ENCODE measurements around the gene GLRX2.
"Not testable (repeated sequence)": the region's sequence is repeated elsewhere in the genome, so short reads cannot be mapped to it uniquely, and the experiment has no call there.

Gene GLRX2

DNA sequence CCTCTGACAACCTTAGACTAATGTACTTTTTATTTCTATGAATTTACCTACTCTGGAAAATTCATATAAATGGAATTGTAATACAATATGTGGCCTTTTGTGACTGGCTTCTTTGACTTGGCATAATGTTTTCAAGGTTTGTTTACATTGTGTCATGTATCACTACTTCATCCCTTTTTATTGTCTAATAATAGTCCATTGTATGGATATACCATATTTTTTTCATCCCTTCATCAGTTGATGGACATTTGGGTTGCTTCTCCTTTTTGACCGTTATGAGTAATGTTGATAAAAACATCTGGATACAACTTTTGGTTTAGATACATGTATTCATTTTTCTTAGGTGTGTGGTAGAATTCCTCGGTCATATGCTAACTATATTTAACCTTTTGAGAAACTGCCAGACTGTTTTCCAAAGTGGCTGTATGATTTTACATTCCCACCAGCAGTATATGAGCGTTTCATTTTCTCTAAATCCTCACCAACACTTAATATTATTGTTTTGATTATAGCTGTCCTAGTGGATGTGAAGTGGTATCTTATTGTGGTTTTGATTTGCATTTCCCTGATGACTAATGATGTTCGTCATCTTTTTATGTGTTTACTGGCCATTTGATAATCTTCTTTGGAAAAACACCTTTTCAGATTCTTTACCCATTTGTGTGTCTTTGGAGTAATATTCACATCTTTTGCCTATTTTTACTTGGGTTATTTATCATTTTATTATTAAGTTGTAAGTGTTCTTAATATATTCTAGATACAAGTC lies 42.3 kb downstream of the GLRX2 start:
- no peak for DNase-seq

DNA sequence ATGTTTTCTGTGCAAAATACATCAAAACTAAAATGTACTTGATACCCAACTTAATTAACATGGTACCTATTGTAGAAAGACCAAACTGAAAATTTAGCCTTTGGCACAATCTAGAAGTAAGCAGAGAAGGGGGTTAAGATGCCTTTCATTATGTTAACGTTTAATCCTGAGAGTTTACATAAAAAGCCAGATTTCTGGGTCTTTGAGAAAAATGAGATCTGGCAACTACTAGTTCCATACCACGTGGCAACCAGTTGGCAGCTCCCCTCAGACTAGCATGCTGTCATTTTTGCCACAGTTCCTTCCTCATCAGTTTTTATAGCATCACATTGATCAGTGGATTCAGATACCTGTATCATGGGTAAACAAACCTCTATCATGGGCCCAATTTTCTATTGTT lies 44.3 kb downstream of the GLRX2 start:
- DNase-seq = peak in 1 of 3 experiments; percentile 14

DNA sequence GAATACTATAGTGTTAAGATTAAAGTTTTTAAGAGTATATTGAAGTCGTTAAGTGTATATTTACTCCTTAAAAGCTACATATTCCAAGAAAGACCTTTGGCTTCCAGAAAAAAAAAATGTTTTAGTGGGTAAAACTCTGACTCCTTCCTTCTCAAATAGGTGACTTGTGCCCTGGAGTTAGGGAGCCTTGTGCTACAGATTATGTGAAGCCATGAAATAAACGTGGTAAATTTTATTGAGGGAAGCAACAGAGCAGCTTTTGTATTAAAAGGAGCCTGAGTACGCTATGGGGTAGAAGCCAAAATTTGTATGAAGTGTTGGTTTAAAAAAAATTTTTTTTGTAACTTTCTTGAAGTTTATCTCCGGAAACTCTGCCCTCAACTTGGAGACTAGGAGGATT lies 44.8 kb downstream of the GLRX2 start:
- peak in 1 of 3 experiments; percentile 59 for DNase-seq

DNA sequence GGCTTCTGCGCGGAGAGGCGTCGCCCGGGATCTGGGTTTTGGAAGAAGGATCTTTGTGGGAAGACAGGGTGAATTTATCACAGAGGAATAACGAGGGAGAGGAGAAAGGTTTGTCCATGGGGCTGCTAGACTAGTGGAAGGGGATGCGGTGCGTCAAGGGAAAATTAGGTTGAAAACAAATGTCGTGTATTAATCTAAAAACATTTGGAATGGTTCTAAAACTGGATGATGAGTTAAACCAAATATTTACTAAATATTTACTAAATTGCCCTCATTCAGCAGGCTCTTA lies 45.2 kb downstream of the GLRX2 start:
- DNase-seq = no peak

DNA sequence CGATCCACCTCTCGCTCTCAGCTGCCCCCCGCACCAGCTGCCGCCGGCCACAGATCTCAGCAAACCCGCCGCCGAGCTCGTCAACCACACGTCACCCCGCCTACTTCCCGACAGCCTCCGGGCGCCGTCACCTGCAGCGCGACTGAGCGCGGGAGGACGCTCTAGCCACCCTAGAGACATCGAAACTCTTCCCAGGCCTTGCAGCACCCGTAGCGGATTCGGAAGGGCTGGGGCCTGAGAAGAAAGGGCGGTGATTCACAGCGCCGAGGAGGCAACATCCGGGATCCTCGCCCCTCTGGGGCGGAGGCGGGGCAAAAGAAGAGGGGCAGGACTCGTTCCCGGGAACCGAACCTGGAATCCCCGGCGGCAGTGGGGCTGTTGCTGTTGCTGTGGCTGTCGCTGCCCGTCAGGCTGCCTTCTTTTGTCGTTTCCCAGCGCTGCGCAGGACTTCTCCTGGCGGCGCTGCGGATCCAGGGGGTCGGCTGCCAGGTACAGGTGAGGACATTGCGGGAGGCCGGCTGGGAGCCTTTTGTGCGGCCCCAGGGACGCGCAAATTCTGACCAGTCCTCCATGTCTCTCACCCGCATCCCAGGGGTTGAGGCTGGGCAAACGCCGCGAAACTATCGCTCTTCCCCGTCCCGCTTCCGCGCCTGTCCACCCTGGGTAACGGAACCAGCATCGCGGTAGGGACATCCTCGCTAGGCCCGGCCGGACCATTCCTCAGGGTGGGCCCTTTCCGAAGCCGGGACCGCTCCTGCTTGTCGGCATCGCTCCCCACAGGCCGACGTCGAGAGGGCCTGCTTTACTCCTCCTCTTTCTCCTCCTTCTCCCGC lies 45.7 kb downstream of the GLRX2 start, which contains the start of the genes RO60 and UCHL5:
Gene RO60, plus strand, starts transcription at position 331 of the 833 bp plus-strand sequence. CDS start 9,443 bp downstream, outside the sequence.
Gene UCHL5, minus strand, starts transcription at position 79 of the 833 bp plus-strand sequence. CDS start 100 bp downstream, outside the sequence.
- DNase-seq = peak; percentile 97 to 100 (median 99)

DNA sequence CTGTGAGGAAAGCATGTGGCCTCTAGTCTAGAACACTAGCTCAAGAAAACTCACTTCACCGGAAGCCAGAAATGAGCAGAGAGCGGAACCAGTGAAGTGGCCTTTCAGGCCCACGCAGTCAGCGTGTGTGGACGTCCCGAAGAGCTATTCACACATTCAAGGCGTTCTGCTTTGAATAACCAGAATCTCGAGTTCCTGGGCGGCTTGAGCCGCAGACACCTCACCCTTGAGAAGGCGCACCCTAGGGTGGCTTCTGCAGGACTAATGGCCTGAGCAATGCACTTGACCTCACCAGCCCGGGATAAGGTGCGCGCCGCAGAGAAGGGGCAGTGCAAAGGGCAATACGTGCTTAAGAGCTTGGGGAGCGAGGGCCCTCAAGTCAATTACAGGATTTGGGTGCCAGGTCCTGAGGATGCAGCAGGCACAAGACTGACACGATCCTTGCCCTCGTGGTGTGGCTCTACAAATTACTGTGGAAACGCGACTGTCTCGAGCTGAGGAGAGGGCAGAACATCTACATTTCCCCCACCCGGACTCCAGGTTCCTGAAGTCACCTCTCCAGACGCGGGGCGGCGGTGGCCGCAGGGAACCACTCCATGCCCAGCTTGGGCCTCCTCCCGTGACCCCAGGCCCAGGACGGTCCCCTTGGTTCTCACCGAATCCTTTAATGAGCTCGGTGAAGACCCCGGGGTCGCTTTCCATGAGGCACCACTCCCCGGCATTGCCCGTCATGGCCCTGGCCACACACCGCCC lies 46.5 kb downstream of the GLRX2 start:
- DNase-seq = peak; percentile 64 to 83 (median 82)

DNA sequence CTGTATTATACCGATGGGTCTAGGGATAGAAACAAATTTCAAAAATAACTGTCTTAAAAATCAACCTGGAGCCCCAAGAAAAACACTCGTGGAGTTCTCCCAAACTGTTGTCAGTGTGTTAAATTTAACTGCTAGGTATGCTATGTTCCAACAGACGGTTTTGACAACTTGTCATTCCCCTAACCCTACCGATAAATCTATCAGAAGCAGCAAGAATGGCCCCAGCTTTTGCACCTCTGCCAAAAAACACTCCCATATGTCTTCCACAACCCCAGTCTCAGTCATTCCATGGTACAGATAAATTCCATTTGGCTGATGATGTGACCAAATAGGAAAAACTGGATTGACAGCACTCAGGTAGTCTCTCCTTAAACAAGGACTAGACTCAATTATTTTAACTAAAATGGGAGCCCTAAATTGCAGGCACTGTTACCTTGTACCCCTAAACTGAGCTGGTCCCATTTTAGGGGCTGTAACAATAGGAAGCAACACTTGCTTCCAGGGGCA lies 51.0 kb downstream of the GLRX2 start:
- DNase-seq = no peak

DNA sequence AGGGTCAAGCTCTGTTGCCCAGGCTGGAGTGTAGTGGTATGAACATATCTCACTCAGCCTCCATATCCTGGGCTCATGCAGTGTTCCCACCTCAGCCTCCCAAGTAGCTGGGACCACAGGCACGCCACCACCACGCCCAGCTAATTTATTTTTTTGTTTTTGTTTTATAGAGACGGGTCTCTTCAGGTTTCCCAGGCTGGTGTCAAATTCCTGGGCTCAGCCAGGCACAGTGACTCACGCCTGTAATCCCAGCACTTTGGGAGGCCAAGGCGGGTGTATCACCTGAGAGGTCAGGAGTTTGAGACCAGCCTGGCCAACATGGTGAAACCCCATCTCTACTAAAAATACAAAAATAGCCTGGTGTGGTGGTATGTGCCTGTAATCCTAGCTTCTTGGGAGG lies 56.3 kb downstream of the GLRX2 start:
- not testable (repeated sequence) for DNase-seq
